Measurements from ENCODE around the gene PCNP.
"Not testable (repeated sequence)": the region's sequence is repeated elsewhere in the genome, so short reads cannot be mapped to it uniquely, and the experiment has no call there.

Gene PCNP

GRCh38 chr3:101634591-101635196 lies 60.7 kb downstream of the PCNP start:
- DNase-seq: no peak

DNA sequence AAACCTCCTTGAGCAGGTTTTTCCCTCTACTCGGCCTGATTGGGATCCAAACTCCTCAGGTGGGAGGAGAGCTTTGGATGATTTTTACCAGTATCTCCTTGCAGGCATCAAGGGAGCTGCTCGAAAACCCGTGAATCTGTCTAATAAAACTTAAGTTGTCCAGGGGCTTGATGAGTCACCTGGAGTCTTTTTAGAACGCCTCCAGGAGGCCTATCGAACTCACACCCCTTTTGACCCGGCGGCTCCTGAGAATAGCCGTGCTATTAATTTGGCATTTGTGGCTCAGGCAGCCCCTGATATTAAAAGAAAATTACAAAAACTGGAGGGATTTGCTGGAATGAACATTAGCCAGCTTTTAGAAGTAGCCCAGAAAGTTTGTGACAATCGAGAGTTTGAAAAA lies 61.4 kb downstream of the PCNP start:
- DNase-seq: no peak

DNA sequence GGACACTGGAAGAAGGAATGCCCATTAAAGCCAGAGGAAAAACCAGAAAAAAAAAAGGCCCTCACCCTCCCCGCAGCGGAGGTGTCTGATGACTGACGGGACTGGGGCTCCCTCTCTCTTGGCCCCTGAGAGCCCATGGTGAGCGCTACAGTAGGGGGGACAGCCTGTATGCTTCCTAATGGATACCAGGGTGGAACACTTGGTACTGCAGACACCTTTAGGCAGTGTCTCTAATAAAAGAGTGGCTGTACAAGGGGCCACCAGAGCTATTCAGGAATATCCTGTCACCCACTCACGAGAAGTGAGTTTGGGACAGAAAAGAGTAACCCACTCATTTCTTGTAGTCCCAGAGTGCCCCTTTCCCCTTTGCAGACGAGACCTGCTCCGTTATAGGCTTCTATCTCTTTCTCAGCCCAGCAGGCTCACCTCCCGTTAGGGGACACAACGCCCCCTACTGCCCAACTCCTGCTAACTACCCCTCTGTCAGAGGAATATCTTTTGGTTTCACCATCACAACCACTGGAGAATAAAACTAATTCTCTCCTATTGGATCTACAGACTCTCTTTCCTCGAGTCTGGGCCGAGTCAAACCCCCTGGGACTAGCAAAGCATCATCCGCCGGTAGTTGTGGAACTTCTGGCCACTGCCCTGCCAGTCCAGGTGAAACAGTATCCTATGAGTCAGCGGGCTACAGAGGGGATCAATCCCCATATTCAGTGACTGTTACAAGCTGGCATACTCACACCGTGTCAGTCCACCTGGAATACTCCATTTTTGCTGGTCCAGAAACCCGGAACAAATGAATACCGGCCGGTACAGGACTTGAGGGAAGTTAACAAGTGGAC lies 62.2 kb downstream of the PCNP start:
- no peak for DNase-seq

DNA sequence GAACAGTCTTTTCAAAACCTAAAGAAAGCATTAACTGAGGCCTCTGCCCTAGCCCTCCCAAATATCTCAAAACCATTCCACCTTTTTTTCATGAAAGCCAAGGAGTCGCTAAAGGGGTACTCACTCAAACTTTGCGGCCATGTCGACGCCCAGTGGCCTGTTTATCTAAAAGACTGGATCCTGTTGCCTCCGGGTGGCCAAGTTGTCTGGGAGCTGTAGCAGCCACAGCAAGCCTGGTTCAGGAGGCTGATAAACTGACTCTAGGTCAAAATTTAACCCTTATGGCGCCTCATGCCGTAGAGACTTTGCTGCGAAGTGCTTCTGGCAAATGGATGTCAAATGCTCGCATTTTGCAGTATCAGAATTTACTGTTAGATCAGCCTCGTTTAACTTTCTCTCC lies 63.5 kb downstream of the PCNP start:
- no peak for DNase-seq

DNA sequence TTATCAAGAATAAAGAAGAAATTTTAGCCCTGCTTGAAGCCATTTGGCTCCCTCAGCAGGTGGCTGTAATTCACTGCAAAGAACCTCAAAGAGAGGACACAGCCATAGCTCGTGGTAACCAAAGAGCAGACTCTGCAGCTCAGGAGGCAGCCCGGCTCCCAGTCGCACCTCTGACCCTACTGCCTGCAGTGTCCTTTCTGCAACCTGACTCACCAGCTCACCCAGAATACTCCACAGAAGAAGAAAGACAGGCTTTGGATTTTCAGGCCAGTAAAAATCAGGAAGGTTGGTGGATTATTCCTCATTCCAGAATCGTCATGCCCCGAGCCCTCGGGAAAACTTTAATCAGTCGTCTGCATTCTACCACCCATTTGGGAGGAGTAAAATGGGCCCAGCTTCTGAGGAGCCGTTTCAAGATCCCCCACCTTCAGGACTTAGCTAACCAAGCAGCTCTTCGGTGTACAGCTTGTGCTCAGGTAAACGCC lies 64.3 kb downstream of the PCNP start:
- DNase-seq: no peak

GRCh38 chr3:101639280-101639963 lies 65.4 kb downstream of the PCNP start:
- DNase-seq: no peak

DNA sequence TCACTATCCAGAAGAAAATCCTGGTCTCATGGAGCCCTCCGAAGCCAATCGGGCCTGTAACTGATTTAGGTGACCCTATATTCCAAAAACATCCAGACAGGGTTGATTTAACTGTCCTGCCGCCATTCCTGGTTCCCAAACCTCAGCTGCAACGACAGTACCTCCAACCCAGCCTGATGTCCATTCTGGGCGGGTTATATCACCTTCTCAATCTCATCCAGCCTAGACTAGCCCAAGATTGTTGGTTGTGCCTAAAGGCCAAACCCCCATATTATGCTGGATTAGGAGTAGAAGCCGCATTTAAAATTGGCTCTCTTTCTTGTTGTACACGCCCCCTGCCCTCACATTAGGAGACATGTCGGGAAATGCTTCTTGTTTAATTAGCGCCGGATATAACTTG lies 66.3 kb downstream of the PCNP start:
- DNase-seq: no peak

DNA sequence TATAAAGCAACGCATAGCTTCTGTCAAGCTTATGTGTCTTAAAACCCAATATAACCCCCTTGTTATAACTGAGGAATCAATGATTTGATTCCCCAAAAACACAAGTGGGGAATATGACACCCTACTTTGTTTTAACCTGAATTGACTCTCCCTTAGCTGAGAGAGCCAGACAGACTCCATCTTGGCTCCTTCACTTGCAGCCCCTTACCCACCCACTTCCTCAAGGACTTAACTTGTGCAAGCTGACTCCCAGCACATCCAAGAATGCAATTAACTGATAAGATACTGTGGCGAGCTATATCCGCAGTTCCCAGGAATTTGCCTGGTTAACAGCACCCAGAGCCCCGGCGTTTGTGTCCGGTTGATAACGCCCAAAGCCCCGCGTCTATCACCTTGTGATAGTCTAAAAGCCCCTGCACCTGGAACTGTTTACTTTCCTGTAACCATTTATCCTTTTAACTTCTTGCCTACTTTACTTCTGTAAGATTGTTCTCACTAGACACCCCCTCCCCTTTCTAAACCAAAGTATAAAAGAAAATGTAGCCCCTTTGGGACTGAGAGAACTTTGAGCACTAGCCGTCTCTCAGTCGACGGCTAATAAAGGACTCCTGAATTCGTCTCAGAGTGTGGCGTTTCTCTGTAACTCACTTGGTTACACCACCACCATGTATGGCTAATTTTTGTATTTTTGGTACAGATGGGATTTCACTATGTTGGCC lies 67.6 kb downstream of the PCNP start:
- DNase-seq: not testable (repeated sequence)

- no peak for DNase-seq
Measured at GRCh38 chr3:101642441-101642840, 68.5 kb downstream of the PCNP start.

DNA sequence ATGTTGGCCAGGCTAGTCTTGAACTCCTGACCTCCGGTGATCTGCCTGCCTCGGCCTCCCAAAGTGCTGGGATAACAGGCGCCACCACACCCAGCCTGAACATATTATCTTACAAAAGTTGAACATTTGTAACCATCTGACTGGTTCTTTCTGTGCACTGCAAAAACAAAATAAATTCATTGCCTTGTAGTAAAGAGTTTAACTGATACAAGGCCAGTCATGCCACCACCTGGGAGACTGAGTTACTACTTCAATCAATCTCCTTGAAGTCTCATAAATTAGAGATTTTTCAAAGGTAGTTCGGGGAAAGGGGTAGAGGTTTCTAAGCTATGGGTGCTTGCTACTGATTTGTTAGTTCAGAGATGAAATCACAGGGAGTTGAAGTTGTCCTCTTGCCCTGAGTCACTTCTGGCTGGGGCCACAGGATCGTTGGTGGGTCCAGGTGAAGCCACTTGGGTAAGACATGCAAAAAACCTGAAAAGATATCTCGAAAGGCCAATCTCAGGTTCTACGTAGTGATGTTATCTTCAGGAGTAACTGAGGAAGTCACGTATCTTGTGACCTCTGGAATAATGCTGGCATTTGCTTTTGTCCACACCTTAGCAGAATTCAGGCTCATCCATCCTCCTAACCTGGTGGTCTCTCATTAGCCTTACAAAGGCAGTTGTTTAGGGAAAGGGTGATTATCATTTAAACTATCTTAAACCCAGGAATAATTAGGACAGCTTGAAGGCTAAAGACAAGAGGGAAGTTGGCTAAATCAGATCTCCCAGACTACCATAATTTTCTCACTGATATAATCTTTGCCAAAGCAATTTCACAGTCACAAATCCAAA lies 69.2 kb downstream of the PCNP start:
- no peak for DNase-seq

All from NCI-H345 (cell line).